ENCODE results near the gene GFOD1.

GFOD1 gene

GRCh38 chr6:13375360-13375878 is 112.0 kb downstream of the GFOD1 start:
- no peak for DNase-seq (ENCODE audit: low spot score)

- no peak for DNase-seq (ENCODE audit: low spot score)
These were observed 113.5 kb downstream of the GFOD1 start for GRCh38 chr6:13373919-13374318.

- no peak for DNase-seq (ENCODE audit: low spot score)
These were observed 113.9 kb downstream of the GFOD1 start for GRCh38 chr6:13373488-13373886.

GRCh38 chr6:13372688-13373487 is 114.5 kb downstream of the GFOD1 start:
- DNase-seq (ENCODE audit: low spot score): no peak

GRCh38 chr6:13372076-13372475 is 115.3 kb downstream of the GFOD1 start:
- no peak for DNase-seq (ENCODE audit: low spot score)

- no peak for DNase-seq (ENCODE audit: low spot score)
These were observed 115.9 kb downstream of the GFOD1 start for GRCh38 chr6:13371421-13372072.

GRCh38 chr6:13370623-13371022 is 116.8 kb downstream of the GFOD1 start:
- no peak for DNase-seq (ENCODE audit: low spot score)

GRCh38 chr6:13369591-13369990 is 117.8 kb downstream of the GFOD1 start:
- DNase-seq (ENCODE audit: low spot score): no peak

GRCh38 chr6:13368731-13369115 is 118.7 kb downstream of the GFOD1 start:
- no peak for DNase-seq (ENCODE audit: low spot score)

GRCh38 chr6:13368079-13368730 is 119.2 kb downstream of the GFOD1 start:
- DNase-seq (ENCODE audit: low spot score): no peak

- DNase-seq (ENCODE audit: low spot score): no peak
These were observed 120.0 kb downstream of the GFOD1 start for GRCh38 chr6:13367396-13367795.

- DNase-seq (ENCODE audit: low spot score): no peak
These were observed 122.1 kb downstream of the GFOD1 start for GRCh38 chr6:13365320-13365719.

GRCh38 chr6:13364842-13365241 is 122.6 kb downstream of the GFOD1 start:
- no peak for DNase-seq (ENCODE audit: low spot score)

- no peak for DNase-seq (ENCODE audit: low spot score)
These were observed 125.0 kb downstream of the GFOD1 start for GRCh38 chr6:13362412-13362811.

- no peak for DNase-seq (ENCODE audit: low spot score)
These were observed 126.5 kb downstream of the GFOD1 start for GRCh38 chr6:13360671-13361540.

- DNase-seq (ENCODE audit: low spot score): no peak
These were observed 128.1 kb downstream of the GFOD1 start for GRCh38 chr6:13359287-13359686.

- DNase-seq (ENCODE audit: low spot score): no peak
These were observed 128.9 kb downstream of the GFOD1 start for GRCh38 chr6:13358511-13358910.

GRCh38 chr6:13357551-13358075 is 129.8 kb downstream of the GFOD1 start:
- no peak for DNase-seq (ENCODE audit: low spot score)

GRCh38 chr6:13355999-13356785 is 131.2 kb downstream of the GFOD1 start:
- DNase-seq (ENCODE audit: low spot score): no peak

- DNase-seq (ENCODE audit: low spot score): no peak
These were observed 132.1 kb downstream of the GFOD1 start for GRCh38 chr6:13355043-13355945.
